Stimulated activated CD4-positive, alpha-beta T cell treated with anti-CD3 and anti-CD28 coated beads, Interleukin-1b, Interleukin-23, amount 100 ng/mL, for 24 hours (primary cell): Measurements from ENCODE around the gene ARL6IP5.

ENCODE experiments used
- DNase-seq, 4 experiments: peaks; one replicate each; pipeline ENCODE4 v3.0.0-alpha.2; 2020; ENCODE audit warnings: low read depth in 4 of 4, low spot score in 1 of 4

ARL6IP5 gene

DNA sequence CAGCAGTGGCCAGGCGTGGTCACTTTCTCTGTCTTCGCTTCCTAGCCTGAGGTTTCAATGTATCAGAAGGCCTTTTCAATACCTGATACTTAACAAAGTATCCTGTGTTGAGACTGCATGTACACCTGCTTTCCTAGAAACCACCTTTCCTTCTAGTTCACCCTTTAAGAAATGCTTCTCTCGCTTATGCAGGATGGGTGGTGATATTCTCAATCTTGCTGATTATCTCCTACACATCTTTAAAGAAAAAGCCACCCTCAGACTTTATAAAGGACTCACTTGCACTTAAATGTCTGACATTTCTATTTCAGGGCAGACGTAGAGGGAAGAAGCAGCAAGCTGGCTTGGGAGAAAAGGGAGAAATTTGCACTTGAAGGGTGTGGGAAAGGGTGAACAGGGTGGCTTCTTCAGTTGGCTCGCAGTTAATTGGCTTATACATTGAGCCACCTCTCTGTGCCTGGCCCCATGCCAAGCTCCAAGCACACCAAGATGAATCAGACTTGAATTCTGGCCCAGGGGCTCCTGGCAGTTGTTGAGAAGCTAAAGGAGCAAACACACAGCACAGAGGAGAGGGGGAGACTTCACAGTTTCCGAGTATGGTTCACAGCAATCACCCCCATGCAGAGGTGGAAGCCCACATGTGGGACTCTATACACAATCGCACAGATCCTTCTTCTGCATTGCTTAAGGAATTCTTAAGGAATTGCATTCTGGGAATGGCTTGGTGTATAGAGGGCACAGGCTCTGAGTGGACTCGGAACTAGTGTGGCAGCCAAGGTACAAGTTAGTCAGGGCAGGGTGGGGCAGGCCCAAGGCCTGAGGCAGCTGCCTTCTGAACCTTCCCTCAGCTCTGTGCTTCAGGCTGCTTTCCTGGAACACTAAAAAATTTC, 1.3 kb downstream of the ARL6IP5 start:
- peak; percentile 51 to 75 (median 67) for DNase-seq

DNA sequence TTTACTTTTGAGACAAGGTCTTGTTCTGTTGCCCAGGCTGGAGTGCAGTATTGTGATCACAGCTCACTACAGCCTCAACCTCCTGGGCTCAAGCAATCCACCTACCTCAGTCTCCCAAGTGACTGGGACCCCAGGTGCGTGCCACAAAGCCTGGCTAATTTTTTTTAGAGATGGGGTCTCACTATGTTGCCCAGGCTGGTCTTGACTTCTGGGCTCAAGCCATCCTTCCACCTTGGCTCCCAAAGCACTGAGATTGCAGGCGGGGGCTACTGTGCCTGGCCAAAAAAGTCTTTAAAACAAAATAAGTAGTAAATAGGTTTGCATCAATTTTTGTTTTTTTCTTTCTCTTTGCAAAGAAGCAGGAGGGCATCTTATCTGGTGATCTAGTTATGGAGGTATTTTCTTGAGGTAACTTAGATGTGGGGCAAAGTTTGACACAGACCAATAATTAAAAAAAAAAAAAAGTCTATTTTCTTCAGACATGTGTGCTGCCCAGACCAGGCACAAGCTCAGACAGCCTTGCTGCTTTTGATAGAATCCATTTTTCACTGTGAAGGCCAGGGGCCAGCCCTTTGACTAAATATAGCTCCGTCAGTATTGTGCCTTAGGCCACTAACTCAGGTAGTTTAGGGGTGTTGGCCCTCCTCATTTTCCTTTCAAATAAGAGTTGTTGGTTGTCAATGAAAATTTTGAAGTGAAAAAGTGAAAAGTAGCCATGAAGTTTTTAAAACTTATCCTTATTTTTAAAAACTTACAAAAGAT, 2.5 kb downstream of the ARL6IP5 start:
- no peak for DNase-seq

DNA sequence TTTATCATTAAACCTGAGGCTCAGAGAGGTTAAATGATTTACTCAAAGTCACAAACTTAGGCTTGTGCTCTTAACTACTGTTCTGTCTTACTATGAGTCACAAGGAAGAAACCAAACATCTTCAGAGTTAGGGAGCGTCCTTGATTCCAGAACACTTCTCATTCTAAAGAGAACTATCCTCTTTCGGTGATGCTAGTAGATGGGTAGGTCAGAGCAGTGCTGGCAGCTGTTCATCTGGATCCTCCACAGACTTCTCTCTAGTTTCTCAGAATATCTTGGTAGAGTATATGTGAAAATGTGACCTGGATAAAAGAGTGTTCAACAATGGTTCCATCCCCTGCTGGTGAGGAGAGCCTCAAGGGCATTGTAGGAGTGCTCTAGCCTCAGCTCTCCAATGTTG, 3.3 kb downstream of the ARL6IP5 start:
- DNase-seq = no peak

- no peak for DNase-seq
These were observed 5.3 kb downstream of the ARL6IP5 start for GRCh38 chr3:69090021-69090420.

DNA sequence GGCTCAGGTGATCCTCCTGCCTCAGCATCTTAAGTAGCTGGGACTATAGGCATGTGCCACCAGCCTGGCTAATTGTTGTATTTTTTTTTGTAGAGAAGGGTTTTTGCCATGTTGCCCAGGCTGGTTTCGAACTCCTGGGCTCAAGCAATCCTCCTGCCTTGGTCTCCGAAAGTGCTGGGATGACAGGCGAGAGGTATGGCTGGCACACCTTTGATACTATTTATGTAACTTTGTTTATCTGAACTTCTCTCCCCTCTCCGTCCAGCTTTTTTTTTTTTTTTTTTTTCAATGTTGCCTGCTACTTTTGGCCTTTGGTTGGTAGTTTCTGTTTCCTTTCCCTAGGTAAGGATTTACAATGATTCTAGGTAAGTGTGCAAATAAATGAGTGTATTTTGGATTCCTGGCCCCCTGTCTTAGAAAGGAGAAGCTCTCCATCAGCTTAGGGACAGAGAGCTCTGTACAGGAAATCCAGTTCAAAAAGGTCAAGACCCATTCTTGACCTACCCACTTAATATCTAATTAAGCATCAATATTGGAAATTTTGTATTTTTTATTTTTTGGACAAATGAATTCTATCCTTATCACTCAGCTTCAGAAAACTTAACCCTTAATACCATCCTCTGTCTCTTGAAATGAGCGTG, 6.8 kb downstream of the ARL6IP5 start:
- DNase-seq = no peak

- DNase-seq = no peak
These were observed 7.3 kb downstream of the ARL6IP5 start for GRCh38 chr3:69092030-69092516.

- no peak for DNase-seq
These were observed 9.9 kb downstream of the ARL6IP5 start for GRCh38 chr3:69094467-69095205.

GRCh38 chr3:69095636-69096035, 10.9 kb downstream of the ARL6IP5 start:
- no peak for DNase-seq

DNA sequence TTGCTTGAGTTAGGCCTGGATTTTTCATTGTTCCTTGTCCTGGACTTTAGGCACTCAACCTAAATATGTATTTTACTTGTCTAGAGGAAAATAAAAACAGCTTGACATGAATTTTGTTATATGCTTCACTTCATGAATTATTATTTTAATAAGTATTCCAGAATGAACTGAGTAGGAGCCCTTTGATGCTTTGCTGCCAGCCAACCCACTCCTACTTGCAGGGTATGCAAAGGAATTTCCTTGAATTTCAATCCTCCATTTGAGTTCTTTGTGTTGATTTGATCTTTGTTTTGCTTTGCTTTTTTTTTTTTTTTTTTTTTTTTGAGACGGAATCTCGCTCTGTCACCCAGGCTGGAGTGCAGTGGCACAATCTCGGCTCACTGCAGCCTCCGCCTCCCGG, 11.6 kb downstream of the ARL6IP5 start:
- no peak for DNase-seq

DNA sequence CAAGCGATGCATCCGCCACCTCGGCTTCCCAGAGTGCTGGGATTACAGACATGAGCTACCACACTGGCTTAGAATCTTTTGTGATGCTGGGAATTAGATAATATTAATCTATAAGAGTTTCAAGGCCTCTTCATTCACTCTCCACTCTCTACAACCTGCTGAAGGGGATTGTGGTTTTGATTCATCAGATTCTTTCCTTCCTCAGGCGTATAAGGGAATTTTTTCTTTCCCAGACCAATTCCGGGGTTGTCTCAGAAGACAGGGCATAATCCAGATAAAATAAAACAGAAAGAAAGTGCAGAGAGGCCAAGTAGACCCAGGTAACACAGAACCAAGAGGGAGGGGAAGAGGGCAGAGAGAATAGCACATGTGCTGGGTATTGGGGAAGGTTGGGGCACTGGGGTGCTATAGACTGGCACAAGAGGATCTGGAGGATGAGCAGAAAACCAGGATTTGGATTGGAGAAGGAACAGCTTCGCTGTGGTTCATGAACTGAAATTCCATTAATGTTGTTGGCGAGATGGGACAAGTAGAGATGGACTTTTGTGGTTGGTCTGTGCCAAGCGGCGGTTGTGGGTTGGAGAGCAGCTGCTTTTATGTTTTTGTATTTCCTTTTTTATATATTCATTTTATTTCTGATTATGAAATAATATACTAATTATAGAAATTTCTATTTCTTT, 12.8 kb downstream of the ARL6IP5 start:
- DNase-seq = no peak

GRCh38 chr3:69099576-69099975, 14.8 kb downstream of the ARL6IP5 start:
- no peak for DNase-seq

DNA sequence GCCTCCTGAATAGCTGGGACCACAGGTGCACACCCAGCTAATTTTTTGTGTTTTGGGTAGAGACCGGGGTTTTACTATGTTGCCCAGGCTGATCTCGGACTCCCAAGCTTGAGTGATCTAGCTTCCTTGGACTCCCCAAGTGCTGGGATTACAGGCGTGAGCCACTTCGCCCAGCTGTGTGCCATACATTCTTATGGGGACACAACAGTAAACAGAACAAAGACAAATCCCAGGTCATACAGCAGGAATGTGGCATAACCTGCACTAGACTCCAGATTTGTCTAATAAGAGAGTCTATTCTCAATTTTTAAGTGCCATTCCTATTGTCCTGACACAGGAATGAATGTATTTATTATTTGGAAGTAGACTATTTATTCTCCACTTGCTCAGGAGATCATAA, 17.6 kb downstream of the ARL6IP5 start:
- DNase-seq = no peak

GRCh38 chr3:69103123-69103522, 18.4 kb downstream of the ARL6IP5 start:
- DNase-seq = no peak

- DNase-seq = no peak
These were observed 19.8 kb downstream of the ARL6IP5 start for GRCh38 chr3:69104586-69104985.

GRCh38 chr3:69105320-69105719, 20.6 kb downstream of the ARL6IP5 start:
- no peak for DNase-seq

- no peak for DNase-seq
These were observed 23.1 kb downstream of the ARL6IP5 start for GRCh38 chr3:69107841-69108240.

- no peak for DNase-seq
These were observed 24.1 kb downstream of the ARL6IP5 start for GRCh38 chr3:69108811-69109210.

DNA sequence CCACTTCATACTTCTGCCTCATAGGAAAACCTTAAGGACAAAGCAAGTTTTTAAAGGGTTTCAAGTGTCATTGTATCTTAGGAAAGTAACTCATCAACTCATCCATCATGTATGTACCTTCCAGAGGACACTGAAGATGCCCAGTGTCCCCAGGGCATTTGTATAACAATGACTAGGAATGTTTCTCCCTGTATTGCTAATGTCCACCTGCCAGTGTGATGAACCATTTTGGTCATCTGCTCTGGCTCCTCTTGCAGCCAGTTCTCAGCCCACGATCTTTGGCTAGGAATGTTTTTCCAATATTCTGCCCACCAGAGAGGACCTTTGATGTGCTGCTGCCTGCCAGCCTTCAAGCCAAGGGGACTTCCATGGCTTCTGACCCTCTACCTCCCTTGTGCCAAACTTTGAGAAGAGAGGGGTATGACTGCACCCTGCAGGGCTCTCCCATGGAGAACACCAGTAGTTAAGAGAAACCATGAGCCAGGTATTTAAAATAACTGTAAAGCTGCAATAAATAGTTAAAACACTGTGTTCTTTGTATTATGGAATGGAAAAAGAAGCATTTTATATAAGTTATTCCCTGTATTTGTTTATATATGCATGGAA, 26.3 kb downstream of the ARL6IP5 start:
- DNase-seq = no peak

DNA sequence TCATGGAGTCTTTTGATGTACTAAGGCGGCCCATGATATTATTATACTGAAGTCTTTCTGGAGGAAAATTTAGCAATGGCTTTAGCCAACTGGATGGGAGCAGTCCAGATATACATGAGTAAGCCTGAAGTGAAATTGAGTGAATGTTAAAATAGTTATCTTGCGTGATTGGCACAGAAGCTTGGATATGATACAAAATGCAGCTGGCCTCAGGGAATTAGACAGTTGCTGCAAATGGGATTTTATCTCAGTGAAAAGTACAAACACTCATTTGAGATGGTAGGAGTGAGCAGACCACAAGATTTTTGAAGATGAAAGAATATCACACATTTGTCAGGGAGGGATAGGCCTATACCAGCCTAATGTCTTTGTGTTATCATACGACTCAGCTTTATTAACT, 28.8 kb downstream of the ARL6IP5 start:
- DNase-seq = no peak

DNA sequence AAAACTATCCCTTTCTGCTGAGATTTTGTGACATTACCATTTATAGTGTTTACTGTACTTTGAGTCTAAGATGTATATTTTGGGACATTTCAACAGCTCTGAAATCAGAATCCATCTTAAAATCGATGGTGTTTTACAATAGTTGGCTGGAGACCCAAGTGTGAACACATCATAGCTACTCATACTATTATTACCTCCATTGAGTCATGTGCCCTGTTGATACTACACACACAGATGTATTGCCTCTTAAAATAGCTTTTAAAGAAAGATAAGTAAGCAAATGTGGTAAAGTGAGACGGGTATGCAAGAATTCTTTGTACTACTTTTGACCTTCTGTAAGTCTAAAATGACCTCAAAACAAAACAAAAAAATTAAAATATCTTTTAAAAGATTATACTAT, 31.0 kb downstream of the ARL6IP5 start:
- DNase-seq = no peak
